Endometrial microvascular endothelial cells (primary cell): ENCODE results near the gene SRRM4. TPM values are rescaled to one million over a fixed set of nuclear protein-coding genes. Genes with fewer than 3 reads are reported as not detected.

ENCODE experiments used
- in situ Hi-C: cut with HindIII; loops from 2 replicates; pipeline ENCODE4 v1.10.0; 2017; ENCODE audit warnings: low sequenced_read_pairs, low pct_unique_long_range_greater_than_20kb; ENCODE audit errors: inconsistent ontology term
- total RNA-seq: library from RNA; depleted of rRNA; stranded (reverse); fragments of >200 nt; gene quantifications from one replicate; pipeline ENCODE4 v1.2.3, GENCODE V29; 2015; ENCODE audit errors: inconsistent ontology term

Gene SRRM4
- total RNA-seq, 1 donor from 2014 or later, result not detected

DNA sequence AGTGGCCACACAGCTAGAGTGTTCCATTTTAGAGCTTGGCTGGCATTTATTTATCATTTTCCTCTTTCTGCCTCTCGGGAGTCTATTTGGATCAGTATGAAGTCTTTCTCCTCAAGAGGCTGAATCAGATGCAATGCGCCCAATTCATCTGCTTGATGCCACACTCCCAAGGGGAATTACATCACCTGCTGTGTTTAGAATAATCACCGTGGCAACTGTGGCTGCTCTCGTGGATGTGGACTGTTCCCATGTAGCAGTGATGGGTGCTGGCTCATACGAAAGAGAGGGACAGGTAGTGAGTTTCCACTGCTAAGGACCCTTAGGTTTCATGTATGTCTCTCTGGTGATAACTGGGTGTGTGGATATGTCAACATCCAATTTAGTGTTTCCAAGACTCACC, 70.7 kb downstream of the SRRM4 start:
- in situ Hi-C loops, result no loop called here

DNA sequence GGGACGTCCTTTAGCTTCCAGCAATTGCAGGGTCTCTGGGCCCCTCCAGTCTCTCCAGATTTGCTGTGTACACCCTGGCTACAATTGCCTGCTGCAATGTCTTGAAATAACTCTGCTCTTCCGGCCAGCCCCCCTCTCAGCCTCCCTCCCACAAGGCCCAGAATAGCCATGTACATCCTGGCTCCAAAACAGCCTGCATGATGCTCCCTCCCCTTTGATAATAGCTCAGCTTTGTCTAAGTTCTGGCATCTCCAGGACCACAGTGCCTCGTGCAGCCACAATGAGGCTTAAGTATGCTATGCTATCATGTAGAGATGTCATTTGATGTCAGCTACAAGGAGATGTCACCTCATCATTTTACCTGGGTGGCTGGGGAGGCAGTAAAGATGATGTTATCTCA, 74.6 kb downstream of the SRRM4 start:
- in situ Hi-C loops, result no loop called here

- in situ Hi-C loops, result no loop called here
Measured at GRCh38 chr12:119060847-119061796, 79.8 kb downstream of the SRRM4 start.

GRCh38 chr12:119068129-119068856, 87.0 kb downstream of the SRRM4 start:
- in situ Hi-C loops, result no loop called here

GRCh38 chr12:119069147-119069642, 87.9 kb downstream of the SRRM4 start:
- in situ Hi-C loops, result no loop called here

- in situ Hi-C loops, result no loop called here
Measured at GRCh38 chr12:119071176-119071575, 89.8 kb downstream of the SRRM4 start.

DNA sequence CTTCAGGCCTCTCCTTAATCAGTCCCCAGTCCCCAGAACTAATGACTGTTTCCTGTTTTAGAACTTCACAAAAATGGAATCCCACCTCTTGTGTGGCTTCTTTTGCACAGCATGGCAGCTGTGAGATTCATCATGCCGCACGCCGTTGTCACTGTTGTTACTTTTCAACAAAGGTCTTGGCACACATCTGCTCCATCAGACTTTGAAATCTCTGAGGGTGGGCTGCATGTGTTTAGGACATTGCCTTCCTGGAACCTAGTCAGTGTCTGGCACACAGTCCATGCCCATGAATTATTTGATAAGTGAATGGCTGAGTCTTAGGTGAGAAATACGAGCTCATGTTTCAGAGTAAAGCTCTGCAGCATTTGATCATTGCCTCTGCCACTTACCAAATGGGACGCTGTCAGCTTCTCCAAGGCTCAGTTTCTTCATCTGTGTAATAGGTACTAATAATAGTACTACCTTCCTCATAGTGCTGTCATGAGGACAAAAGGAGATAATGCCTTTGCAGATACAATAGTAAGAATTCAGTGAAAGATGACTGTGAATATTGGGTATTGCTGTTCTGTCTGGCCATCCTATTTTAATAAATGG, 90.4 kb downstream of the SRRM4 start:
- in situ Hi-C loops, result no loop called here

GRCh38 chr12:119072440-119072839, 91.1 kb downstream of the SRRM4 start:
- in situ Hi-C loops, result no loop called here

- in situ Hi-C loops, result no loop called here
Measured at GRCh38 chr12:119075222-119075787, 94.0 kb downstream of the SRRM4 start.

- in situ Hi-C loops, result no loop called here
Measured at GRCh38 chr12:119075918-119076317, 94.6 kb downstream of the SRRM4 start.

- in situ Hi-C loops, result no loop called here
Measured at GRCh38 chr12:119079530-119079929, 98.2 kb downstream of the SRRM4 start.

DNA sequence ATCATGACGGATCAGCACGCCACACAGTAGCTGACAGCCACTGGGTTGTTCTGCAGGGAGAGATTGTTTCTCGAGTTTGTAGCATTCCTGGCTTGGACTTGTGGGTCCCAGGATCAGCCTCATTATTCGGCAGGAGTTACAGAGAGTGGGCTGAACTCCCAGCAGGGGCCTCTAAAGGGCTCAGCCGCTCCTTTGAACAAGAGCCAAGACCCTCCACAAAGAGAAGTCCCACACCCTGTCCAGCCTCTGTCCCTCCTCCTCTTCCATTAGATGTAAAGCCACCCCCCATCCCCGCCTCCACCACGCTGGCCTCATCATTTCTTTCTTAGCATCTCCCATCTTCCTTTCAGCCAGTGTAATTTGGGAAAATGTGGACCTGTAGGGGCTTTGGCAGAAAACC, 100.7 kb downstream of the SRRM4 start:
- in situ Hi-C loops, result no loop called here

DNA sequence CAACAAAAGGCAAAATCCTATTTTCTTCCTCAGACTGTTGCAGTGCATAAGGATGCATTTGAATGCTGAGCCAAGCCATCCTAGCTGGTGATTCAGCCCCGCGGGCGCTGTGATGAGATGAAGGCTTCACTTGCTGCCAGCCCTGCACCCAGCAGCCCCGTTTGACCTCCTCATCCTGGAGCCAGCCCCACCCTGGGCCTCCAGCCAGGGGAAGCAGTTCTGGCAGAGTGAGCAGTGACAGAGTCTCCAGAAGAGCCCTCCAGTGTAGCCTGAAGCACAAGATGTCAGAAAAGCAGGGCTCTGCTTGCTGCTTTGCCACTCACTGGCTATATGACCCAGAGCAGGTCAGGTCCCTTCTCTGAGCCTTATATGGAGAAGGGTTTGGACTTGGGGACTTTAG, 101.2 kb downstream of the SRRM4 start:
- in situ Hi-C loops, result no loop called here

- in situ Hi-C loops, result no loop called here
Measured at GRCh38 chr12:119088685-119089379, 107.5 kb downstream of the SRRM4 start.

- in situ Hi-C loops, result no loop called here
Measured at GRCh38 chr12:119089380-119090013, 108.2 kb downstream of the SRRM4 start.

DNA sequence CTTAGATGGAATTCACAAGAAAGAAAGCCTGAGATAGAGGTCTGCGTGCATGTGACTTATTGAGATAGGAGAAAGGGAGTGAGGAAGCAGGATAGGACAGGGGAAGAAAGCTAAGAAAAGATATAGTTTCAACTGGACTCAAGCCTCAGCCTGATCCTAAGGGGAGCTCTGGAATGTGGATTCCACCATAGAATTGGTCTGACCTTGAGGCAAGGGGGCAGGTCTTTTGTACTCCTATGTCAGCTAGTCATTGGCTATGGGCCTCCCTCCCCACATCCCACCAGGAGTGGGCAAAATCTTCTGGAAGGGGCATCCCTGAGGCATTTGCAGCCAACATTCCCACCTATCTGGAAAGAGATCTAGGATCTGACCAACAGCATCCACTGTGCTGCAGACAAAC, 108.9 kb downstream of the SRRM4 start:
- in situ Hi-C loops, result no loop called here

GRCh38 chr12:119090865-119091264, 109.5 kb downstream of the SRRM4 start:
- in situ Hi-C loops, result no loop called here
